HepG2 (cell line): ENCODE measurements around the gene RIMBP2. TPM values are rescaled to one million over a fixed set of nuclear protein-coding genes. Genes with fewer than 3 reads are reported as not detected.

Experiments used
- ATAC-seq: fragments of 200-7000 bp; cut with Tn5 transposase; 3 replicates; pipeline ENCODE4 v1.9.1; 2020; ENCODE audit warnings: mild to moderate bottlenecking, moderate library complexity
- BruUV-seq: library from RNA; stranded (reverse); fragments of 400-500 nt; replicated peaks from 2 replicates; lab custom pipeline; 2021; lab: Mats Ljungman, UMichigan
- CTCF ChIA-PET: fragments of 300-600 bp; formaldehyde crosslinking; extraction: SDS; loops from one replicate; lab custom pipeline; 2021; ENCODE audit warnings: low total read pairs, inconsistent platforms, low intra/inter-chr PET ratio; lab: Yijun Ruan, JAX
- POLR2A ChIA-PET: fragments of 350-600 bp; sonication (Branson Sonifier 250); formaldehyde crosslinking; loops from one replicate; lab custom pipeline; 2020; ENCODE audit warnings: antibody characterized with exemption, inconsistent platforms; lab: Yijun Ruan, JAX
- DNase-seq: peaks from one replicate; pipeline ENCODE4 v3.0.0-alpha.2; 2015; ENCODE audit warnings: low spot score
- FAIRE-seq: peaks from 3 replicates; lab custom pipeline; 2011; peaks lifted over from hg19 to GRCh38; lab: Jason Lieb, UNC
- H2AFZ ChIP-seq: one replicate; pipeline ENCODE4 v1.6.1; 2011; ENCODE audit warnings: low read length, inconsistent platforms
- H3K27ac ChIP-seq: fragments of 300-600 bp; 3 replicates; pipeline ENCODE4 v1.8.0; 2011; ENCODE audit warnings: mixed run types, mild to moderate bottlenecking, mixed read lengths, low read length, inconsistent platforms; ENCODE audit not compliant: insufficient read depth; ENCODE audit errors: extremely low read length
- H3K27me3 ChIP-seq, 2 experiments: fragments of 200-600 bp in 1 of 2; 2 replicates in 1 of 2; 3 replicates in 1 of 2; pipeline versions ENCODE4 v1.6.0 to v1.8.0; 2011; ENCODE audit warnings: low read length in 2 of 2, mild to moderate bottlenecking in 2 of 2, moderate library complexity in 2 of 2, inconsistent platforms in 1 of 2; ENCODE audit not compliant: insufficient read depth in 2 of 2, control insufficient read depth in 1 of 2
- H3K36me3 ChIP-seq, 2 experiments: fragments of 200-600 bp in 1 of 2; replicated peaks in 1 of 2; 2 replicates in 1 of 2; 3 replicates in 1 of 2; pipeline versions ENCODE4 v1.5.1 to v1.8.0; 2011; ENCODE audit warnings: low read length in 2 of 2, inconsistent platforms in 1 of 2; ENCODE audit not compliant: insufficient read depth in 2 of 2, control insufficient read depth in 1 of 2
- H3K4me1 ChIP-seq: 2 replicates; pipeline ENCODE4 v1.5.1; 2012; ENCODE audit warnings: low read length, inconsistent platforms; ENCODE audit not compliant: insufficient read depth
- H3K4me2 ChIP-seq: 2 replicates; pipeline ENCODE4 v1.6.0; 2011; ENCODE audit warnings: low read depth, low read length, inconsistent platforms
- H3K4me3 ChIP-seq, 3 experiments: fragments of 200-600 bp in 1 of 3; sonication (generic), shearing (Covaris generic) in 1 of 3; replicated peaks in 1 of 3; 2 replicates each; pipeline ENCODE4 v1.5.1; 2011 to 2016; ENCODE audit warnings: low read length in 3 of 3, inconsistent platforms in 2 of 3, low read depth in 2 of 3, mild to moderate bottlenecking in 2 of 3, control low read depth in 1 of 3, mixed read lengths in 1 of 3; ENCODE audit not compliant: insufficient read depth in 1 of 3
- H3K79me2 ChIP-seq: one replicate; pipeline ENCODE4 v1.6.1; 2011; ENCODE audit warnings: low read length, inconsistent platforms; ENCODE audit not compliant: insufficient read depth
- H3K9ac ChIP-seq: 2 replicates; pipeline ENCODE4 v1.6.0; 2011; ENCODE audit warnings: mild to moderate bottlenecking, low read depth, low read length, inconsistent platforms; ENCODE audit not compliant: insufficient read depth
- H3K9me3 ChIP-seq: 2 replicates; pipeline ENCODE4 v1.5.1; 2012; ENCODE audit warnings: mild to moderate bottlenecking, low read length
- H4K20me1 ChIP-seq: 2 replicates; pipeline ENCODE4 v1.6.0; 2011; ENCODE audit warnings: inconsistent platforms, mild to moderate bottlenecking, low read length, moderate library complexity; ENCODE audit not compliant: insufficient read depth
- CEBPB ChIP-seq: IDR thresholded peaks from 2 replicates; pipeline ENCODE4 v1.6.1; 2011; ENCODE audit warnings: low read depth, low read length, improper control_type of control experiment, borderline replicate concordance
- FOSL2 ChIP-seq: sonication (generic); formaldehyde crosslinking; IDR thresholded peaks from 2 replicates; pipeline ENCODE4 v1.4.0; 2020; ENCODE audit warnings: missing genetic modification reagents
- GATAD1 ChIP-seq: IDR thresholded peaks from 2 replicates; pipeline ENCODE4 v1.6.1; 2016; ENCODE audit warnings: missing genetic modification reagents, missing compliant biosample characterization
- IKZF5 ChIP-seq: IDR thresholded peaks from 2 replicates; pipeline ENCODE4 v1.6.1; 2018; ENCODE audit warnings: missing genetic modification reagents, mild to moderate bottlenecking, missing compliant biosample characterization
- ZNF232 ChIP-seq: sonication (generic); formaldehyde crosslinking; IDR thresholded peaks from 2 replicates; pipeline ENCODE4 v1.4.0; 2020; ENCODE audit warnings: missing genetic modification reagents, borderline replicate concordance
- ZNF280B ChIP-seq: sonication (generic); formaldehyde crosslinking; IDR thresholded peaks from 2 replicates; pipeline ENCODE4 v1.5.0; 2020; ENCODE audit warnings: missing genetic modification reagents, mild to moderate bottlenecking, borderline replicate concordance
- ZNF616 ChIP-seq: sonication (generic); formaldehyde crosslinking; IDR thresholded peaks from 2 replicates; pipeline ENCODE4 v1.5.0; 2020; ENCODE audit warnings: low read depth, mild to moderate bottlenecking, missing genetic modification reagents
- WGBS: methylation state at CpG from one replicate; pipeline ENCODE4 v1.1.6; 2017; ENCODE audit warnings: low lambda C conversion rate; 5-methylcytosine and 5-hydroxymethylcytosine counted together
- in situ Hi-C: cut with HindIII; loops from 2 replicates; pipeline ENCODE4 v1.10.0; 2017; ENCODE audit warnings: low pct_unique_long_range_greater_than_20kb; ENCODE audit not compliant: extremely low pct_ligation_motif_present
- intact Hi-C: fragments of 100-400 bp; cut with micrococcal nuclease; formaldehyde crosslinking; loops from one replicate; pipeline ENCODE4 v1.10.0; 2022; ENCODE audit not compliant: unreplicated experiment
- polyA plus RNA-seq, 8 experiments: library from polyadenylated mRNA; depleted of rRNA in 3 of 8; stranded (reverse) in 7 of 8; unstranded in 1 of 8; fragments of >200 nt; fragmentation: Illumina TruSeq in 4 of 8; extraction: Trizol in 4 of 8; gene quantifications; 2 replicates each; pipeline versions ENCODE4 v1.2.1 to v1.2.3, GENCODE V29; 2011 to 2016; ENCODE audit warnings: low read depth in 4 of 8, missing spikeins in 1 of 8, mixed read lengths in 1 of 8; ENCODE audit not compliant: insufficient read depth in 1 of 8
- total RNA-seq, 5 experiments: library from RNA; depleted of rRNA; stranded (reverse); fragments of >200 nt; fragmentation: Illumina TruSeq; extraction: Trizol; gene quantifications; 2 replicates each; pipeline ENCODE4 v1.2.3, GENCODE V29; 2016; ENCODE audit warnings: low read depth in 1 of 5

Gene RIMBP2
- total and polyA plus RNA-seq, 2 of the 13 experiments (the other 11 are each of a cell fraction or from before 2014, with no cell fraction given) = 0.03 TPM; not detected in 1

- Histone ChIP-seq H3K4me3 (no peak overlapping the region), H3K4me2 (no peak overlapping the region), H3K9ac (no peak overlapping the region), H3K79me2 (no peaks in the 10 kb centered on the region), H3K36me3 (no peaks in the 10 kb centered on the region), H3K27ac (no peak overlapping the region), H3K4me1 (no peaks in the 10 kb centered on the region), H2AFZ (no peak overlapping the region), H4K20me1 (0 out of 2 replicates have a peak, but pooled peaks cover 3% of the 10 kb centered on the region), H3K9me3 (no peaks in the 10 kb centered on the region), H3K27me3 (peaks cover 8 to 50% of the 10 kb centered on the region in 2 experiments; a peak in 4 of 5 replicates)
- no peak for ATAC-seq
- in situ Hi-C loops = no loop called here
- ChIA-PET CTCF (no interaction called here), POLR2A (no interaction called here)
- intact Hi-C loops = no loop called here
- DNase-seq = no peak
- no TSS peak for BruUV-seq
- FAIRE-seq = no peak
- WGBS = 60% methylated on average over 2 of the region's 12 CpGs
- no peak for TF ChIP-seq GATAD1 (CRISPR knock-in tag)
- TF ChIP-seq ZNF280B = no peak
- no peak for TF ChIP-seq CEBPB
- no peak for TF ChIP-seq ZNF616 (CRISPR knock-in tag)
- TF ChIP-seq ZNF232 = no peak
- no peak for TF ChIP-seq FOSL2 (CRISPR knock-in tag)
- no peak for TF ChIP-seq IKZF5 (CRISPR knock-in tag)
These were observed 257.8 kb downstream of the RIMBP2 start for GRCh38 chr12:130458341-130458740.
